ENCODE measurements around the gene CHD6. TPM values are rescaled to one million over a fixed set of nuclear protein-coding genes. Genes with fewer than 3 reads are reported as not detected.

Gene CHD6
- total and polyA plus RNA-seq, 2 of the 13 experiments (the other 11 are each of a cell fraction or from before 2014, with no cell fraction given) = 14.4 to 52.0 TPM

DNA sequence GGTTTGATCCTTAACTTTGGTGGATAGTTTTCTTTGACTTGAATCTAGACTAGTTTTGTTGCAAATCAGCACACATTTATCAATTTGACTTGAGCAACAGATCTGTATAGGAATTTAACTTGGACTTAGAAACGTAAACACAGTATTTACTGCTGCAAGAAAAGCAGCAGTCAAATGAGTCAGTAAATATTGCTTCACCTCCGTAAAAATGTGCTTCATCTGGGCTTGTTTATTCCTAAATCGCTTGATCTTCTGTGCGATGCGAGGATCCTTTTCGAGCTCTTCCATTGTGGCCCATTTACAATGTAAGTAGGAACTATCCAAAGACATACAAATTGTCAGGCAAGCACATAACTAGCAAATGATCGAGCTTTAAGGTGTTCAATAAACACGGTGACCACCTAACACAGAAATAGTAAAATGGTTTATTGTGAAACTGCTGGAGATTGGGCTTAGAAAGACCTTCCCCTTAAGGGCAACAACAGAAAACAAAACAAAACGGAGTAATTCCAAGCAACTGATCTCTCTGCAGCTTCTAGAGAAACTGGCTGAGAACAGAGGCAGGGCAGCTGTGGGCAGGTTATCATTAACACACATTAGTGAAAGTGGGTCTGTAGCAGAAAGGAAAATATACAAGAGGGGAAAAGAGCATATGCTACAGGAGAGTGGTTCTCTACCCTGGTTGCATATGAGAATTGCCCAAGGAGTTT lies 120.8 kb downstream of the CHD6 start (continued):
- TF ChIP-seq ZNF143 (CRISPR knock-in tag; IDR thresholded peaks at IDR 0.05) = no peak
- TF ChIP-seq ZNF350 (CRISPR knock-in tag; IDR thresholded peaks at IDR 0.05; ENCODE audit: borderline replicate concordance, low read depth) = no peak
- TF ChIP-seq, protein P1, sequence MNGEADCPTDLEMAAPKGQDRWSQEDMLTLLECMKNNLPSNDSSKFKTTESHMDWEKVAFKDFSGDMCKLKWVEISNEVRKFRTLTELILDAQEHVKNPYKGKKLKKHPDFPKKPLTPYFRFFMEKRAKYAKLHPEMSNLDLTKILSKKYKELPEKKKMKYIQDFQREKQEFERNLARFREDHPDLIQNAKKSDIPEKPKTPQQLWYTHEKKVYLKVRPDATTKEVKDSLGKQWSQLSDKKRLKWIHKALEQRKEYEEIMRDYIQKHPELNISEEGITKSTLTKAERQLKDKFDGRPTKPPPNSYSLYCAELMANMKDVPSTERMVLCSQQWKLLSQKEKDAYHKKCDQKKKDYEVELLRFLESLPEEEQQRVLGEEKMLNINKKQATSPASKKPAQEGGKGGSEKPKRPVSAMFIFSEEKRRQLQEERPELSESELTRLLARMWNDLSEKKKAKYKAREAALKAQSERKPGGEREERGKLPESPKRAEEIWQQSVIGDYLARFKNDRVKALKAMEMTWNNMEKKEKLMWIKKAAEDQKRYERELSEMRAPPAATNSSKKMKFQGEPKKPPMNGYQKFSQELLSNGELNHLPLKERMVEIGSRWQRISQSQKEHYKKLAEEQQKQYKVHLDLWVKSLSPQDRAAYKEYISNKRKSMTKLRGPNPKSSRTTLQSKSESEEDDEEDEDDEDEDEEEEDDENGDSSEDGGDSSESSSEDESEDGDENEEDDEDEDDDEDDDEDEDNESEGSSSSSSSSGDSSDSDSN (CRISPR knock-in tag; IDR thresholded peaks at IDR 0.05) = no peak
- peak; percentile 62; the same call in 1 of the 2 replicates for TF ChIP-seq ZNF124 (CRISPR knock-in tag; IDR thresholded peaks at IDR 0.05)
- TF ChIP-seq ZNF558 (CRISPR knock-in tag; IDR thresholded peaks at IDR 0.05; ENCODE audit: borderline replicate concordance) = no peak
- TF ChIP-seq, protein P2, sequence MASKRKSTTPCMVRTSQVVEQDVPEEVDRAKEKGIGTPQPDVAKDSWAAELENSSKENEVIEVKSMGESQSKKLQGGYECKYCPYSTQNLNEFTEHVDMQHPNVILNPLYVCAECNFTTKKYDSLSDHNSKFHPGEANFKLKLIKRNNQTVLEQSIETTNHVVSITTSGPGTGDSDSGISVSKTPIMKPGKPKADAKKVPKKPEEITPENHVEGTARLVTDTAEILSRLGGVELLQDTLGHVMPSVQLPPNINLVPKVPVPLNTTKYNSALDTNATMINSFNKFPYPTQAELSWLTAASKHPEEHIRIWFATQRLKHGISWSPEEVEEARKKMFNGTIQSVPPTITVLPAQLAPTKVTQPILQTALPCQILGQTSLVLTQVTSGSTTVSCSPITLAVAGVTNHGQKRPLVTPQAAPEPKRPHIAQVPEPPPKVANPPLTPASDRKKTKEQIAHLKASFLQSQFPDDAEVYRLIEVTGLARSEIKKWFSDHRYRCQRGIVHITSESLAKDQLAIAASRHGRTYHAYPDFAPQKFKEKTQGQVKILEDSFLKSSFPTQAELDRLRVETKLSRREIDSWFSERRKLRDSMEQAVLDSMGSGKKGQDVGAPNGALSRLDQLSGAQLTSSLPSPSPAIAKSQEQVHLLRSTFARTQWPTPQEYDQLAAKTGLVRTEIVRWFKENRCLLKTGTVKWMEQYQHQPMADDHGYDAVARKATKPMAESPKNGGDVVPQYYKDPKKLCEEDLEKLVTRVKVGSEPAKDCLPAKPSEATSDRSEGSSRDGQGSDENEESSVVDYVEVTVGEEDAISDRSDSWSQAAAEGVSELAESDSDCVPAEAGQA (IDR thresholded peaks at IDR 0.05; ENCODE audit: low read depth) = no peak
- TF ChIP-seq, protein P2 (CRISPR knock-in tag; IDR thresholded peaks at IDR 0.05; ENCODE audit: borderline replicate concordance) = no peak
- TF ChIP-seq RELA (CRISPR knock-in tag; IDR thresholded peaks at IDR 0.05) = no peak
- no peak for TF ChIP-seq MTA3 (CRISPR knock-in tag; IDR thresholded peaks at IDR 0.05)
- no peak for TF ChIP-seq ZNF839 (CRISPR knock-in tag; IDR thresholded peaks at IDR 0.05; ENCODE audit: borderline replicate concordance)
- TF ChIP-seq, protein P3, sequence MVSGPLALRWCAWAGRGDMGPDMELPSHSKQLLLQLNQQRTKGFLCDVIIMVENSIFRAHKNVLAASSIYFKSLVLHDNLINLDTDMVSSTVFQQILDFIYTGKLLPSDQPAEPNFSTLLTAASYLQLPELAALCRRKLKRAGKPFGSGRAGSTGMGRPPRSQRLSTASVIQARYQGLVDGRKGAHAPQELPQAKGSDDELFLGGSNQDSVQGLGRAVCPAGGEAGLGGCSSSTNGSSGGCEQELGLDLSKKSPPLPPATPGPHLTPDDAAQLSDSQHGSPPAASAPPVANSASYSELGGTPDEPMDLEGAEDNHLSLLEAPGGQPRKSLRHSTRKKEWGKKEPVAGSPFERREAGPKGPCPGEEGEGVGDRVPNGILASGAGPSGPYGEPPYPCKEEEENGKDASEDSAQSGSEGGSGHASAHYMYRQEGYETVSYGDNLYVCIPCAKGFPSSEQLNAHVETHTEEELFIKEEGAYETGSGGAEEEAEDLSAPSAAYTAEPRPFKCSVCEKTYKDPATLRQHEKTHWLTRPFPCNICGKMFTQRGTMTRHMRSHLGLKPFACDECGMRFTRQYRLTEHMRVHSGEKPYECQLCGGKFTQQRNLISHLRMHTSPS (CRISPR knock-in tag; IDR thresholded peaks at IDR 0.05; ENCODE audit: low read depth) = no peak; the same call in 1 of the 2 replicates
- TF ChIP-seq RAD51 (IDR thresholded peaks at IDR 0.05; ENCODE audit: borderline replicate concordance) = no peak
- TF ChIP-seq REXO4 (CRISPR knock-in tag; IDR thresholded peaks at IDR 0.05; ENCODE audit: borderline replicate concordance) = no peak
- TF ChIP-seq POLR2G (IDR thresholded peaks at IDR 0.05; ENCODE audit: low read depth, low read length) = no peak
- peak; percentile 48; the same call in 1 of the 2 replicates for TF ChIP-seq EHMT2 (IDR thresholded peaks at IDR 0.05; ENCODE audit: borderline replicate concordance, low read depth, low read length)
- TF ChIP-seq ZNF660 (CRISPR knock-in tag; IDR thresholded peaks at IDR 0.05; ENCODE audit: borderline replicate concordance, low read depth) = no peak
- TF ChIP-seq NFIC (IDR thresholded peaks at IDR 0.05; ENCODE audit: low read length) = peak; percentile 90
- TF ChIP-seq, protein P4, sequence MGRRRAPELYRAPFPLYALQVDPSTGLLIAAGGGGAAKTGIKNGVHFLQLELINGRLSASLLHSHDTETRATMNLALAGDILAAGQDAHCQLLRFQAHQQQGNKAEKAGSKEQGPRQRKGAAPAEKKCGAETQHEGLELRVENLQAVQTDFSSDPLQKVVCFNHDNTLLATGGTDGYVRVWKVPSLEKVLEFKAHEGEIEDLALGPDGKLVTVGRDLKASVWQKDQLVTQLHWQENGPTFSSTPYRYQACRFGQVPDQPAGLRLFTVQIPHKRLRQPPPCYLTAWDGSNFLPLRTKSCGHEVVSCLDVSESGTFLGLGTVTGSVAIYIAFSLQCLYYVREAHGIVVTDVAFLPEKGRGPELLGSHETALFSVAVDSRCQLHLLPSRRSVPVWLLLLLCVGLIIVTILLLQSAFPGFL (CRISPR knock-in tag; IDR thresholded peaks at IDR 0.05) = no peak

Measured in HepG2 (cell line).